Ishikawa (cell line): ENCODE data around the gene DNM2.

ENCODE experiments used
- CEBPB ChIP-seq: IDR thresholded peaks from 2 replicates; pipeline ENCODE4 v1.6.1; 2012
- CREB1 ChIP-seq: IDR thresholded peaks from 2 replicates; pipeline ENCODE4 v1.6.1; 2012; ENCODE audit warnings: low read depth
- EGR1 ChIP-seq: IDR thresholded peaks from 2 replicates; pipeline ENCODE4 v1.6.1; 2012
- EP300 ChIP-seq: IDR thresholded peaks from 2 replicates; pipeline ENCODE4 v1.6.1; 2012; ENCODE audit warnings: borderline replicate concordance
- FOXM1 ChIP-seq: IDR thresholded peaks from 2 replicates; pipeline ENCODE4 v1.6.1; 2012; ENCODE audit warnings: low read depth, borderline replicate concordance
- MAX ChIP-seq: IDR thresholded peaks from 2 replicates; pipeline ENCODE4 v1.6.1; 2012
- NFIC ChIP-seq: IDR thresholded peaks from 2 replicates; pipeline ENCODE4 v1.6.1; 2012
- RAD21 ChIP-seq: IDR thresholded peaks from 2 replicates; pipeline ENCODE4 v1.6.1; 2012; ENCODE audit warnings: low read depth
- REST ChIP-seq: IDR thresholded peaks from 2 replicates; pipeline ENCODE4 v1.6.1; 2012; ENCODE audit warnings: low read depth, mild to moderate bottlenecking
- TAF1 ChIP-seq: IDR thresholded peaks from 2 replicates; pipeline ENCODE4 v1.6.1; 2012; ENCODE audit warnings: low read depth, mild to moderate bottlenecking
- TCF12 ChIP-seq: IDR thresholded peaks from 2 replicates; pipeline ENCODE4 v1.6.1; 2012; ENCODE audit warnings: low read depth
- TEAD4 ChIP-seq: IDR thresholded peaks from 2 replicates; pipeline ENCODE4 v1.6.1; 2012
- USF1 ChIP-seq: IDR thresholded peaks from 2 replicates; pipeline ENCODE4 v1.6.1; 2012
- YY1 ChIP-seq: IDR thresholded peaks from 2 replicates; pipeline ENCODE4 v1.6.1; 2012; ENCODE audit warnings: low read depth
- ZBTB7A ChIP-seq: IDR thresholded peaks from 2 replicates; pipeline ENCODE4 v1.6.1; 2012; ENCODE audit warnings: low read depth

DNM2 gene

GRCh38 chr19:10854350-10855089 is 136.6 kb downstream of the DNM2 start:
- TF ChIP-seq REST (no peak), TAF1 (no peak), USF1 (no peak), EGR1 (no peak), TEAD4 (no peak), EP300 (no peak), NFIC (no peak), MAX (no peak), ZBTB7A (no peak), FOXM1 (no peak), CREB1 (no peak)

DNA sequence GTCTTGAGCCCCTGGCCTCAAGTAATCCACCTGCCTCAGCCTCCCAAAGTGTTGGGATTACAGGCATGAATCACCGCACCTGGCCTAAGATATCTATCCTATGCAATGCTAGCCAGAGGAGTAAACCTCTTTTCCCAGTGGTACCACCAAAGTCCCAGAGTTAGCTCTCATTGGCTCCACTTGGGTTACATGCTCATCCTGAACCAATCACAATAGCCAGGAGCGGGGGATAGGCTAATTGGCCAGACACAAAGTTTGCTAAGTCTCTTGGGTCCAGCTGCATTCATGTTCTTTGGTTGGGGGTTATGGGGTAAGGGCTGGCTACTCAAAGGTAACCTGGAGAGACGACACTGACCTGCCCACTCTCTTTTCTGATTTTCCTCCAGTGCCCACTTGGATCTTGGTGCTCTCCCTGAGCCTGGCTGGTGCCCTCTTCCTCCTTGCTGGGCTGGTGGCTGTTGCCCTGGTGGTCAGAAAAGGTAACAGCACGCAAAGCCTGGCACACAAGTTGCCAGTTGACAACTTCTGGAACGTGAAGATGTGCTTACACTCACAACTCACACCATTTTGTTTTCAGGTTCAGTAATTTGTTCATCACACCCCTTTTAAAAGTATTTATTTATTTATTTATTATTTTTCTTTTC is 138.1 kb downstream of the DNM2 start:
- peak; percentile 19; the same call in 1 of the 2 replicates for TF ChIP-seq RAD21
- TF ChIP-seq NFIC = no peak

- no peak for TF ChIP-seq FOXM1
- TF ChIP-seq ZBTB7A = peak; percentile 78; the same call in 1 of the 2 replicates
- TF ChIP-seq RAD21 = peak; percentile 36; the same call in 1 of the 2 replicates
Observed at GRCh38 chr19:10858204-10858828, 140.4 kb downstream of the DNM2 start.

DNA sequence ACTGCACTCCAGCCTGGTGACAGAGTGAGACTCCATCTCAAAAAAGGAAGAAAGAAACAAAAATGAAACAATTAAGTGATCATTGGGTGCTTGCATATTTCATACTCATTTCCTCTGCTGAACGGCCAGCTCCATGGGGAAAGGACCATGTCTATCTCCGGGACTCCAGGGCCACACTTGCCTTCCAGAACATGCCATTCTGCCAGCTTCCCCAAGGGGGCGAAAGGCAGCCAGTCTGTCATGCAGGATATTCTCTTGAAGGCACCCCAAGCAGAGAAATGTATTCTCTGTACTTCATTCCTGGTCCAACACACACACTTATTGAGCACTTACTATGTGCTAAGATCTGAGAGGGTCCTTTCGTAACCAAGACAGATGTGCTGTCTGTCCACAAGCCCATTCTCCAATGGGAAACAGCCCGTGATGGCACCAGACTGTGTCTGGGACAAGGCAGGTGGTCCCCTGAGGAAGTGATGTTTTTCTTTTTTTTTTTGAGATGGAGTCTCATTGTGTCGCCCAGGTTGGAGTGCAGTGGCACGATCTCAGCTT is 143.3 kb downstream of the DNM2 start:
- TF ChIP-seq TEAD4 (no peak), RAD21 (peak; percentile 34; the same call in 1 of the 2 replicates)

DNA sequence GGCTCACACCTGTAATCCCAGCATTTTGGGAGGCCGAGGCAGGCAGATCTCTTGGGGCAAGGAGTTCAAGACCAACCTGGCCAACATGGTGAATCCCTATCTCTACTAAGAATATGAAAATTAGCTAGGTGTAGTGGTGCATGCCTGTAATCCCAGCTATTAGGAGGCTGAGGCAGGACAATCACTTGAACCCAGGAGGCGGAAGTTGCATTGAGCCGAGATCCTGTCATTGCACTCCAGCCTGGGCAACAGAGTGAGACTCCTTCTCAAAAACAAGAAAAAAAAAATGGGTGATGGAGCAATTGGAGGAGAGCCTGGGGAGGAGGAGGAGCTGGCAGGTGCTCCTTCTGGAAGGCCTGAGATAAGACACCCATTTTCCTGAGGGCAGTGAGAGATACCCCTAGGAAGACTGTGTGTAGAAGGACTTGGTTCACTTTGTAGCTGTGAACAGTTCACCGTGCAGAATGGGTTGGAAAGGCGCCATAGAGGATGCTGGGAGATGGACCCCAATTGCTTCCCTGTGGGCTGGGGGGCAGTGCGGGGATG is 144.8 kb downstream of the DNM2 start:
- no peak for TF ChIP-seq TEAD4

DNA sequence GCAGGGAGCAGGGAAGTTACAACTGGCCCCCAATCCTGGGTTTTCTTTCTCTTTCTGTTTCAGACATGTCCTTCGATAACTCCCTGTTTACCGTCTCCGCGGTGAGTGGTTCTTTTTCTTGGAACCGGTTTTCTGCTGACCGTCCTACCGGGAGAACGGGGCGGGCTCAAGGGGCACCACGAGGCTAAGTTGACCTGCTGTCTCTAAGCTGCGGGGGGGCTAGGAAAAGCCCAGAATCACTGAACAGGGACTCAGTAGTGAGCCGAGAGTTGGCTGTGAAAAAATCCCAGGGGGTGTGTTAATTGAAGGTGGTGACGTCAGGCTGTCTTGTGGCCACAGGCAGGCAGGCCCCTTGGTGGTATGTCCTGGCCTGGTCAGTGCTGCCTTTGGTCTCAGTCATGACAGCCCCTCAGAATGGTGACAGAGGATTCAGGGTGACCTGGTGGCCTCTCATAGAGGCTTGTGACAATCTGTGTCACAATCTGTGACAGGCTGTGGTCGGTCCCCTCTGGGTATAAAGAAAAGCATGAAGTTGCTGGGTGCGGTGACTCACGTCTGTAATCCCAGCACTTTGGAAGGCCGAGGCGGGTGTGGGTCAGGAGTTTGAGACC is 145.3 kb downstream of the DNM2 start:
- no peak for TF ChIP-seq USF1
- no peak for TF ChIP-seq FOXM1
- TF ChIP-seq CEBPB = no peak
- no peak for TF ChIP-seq RAD21
- TF ChIP-seq EGR1 = no peak
- TF ChIP-seq TAF1 = no peak
- no peak for TF ChIP-seq YY1
- TF ChIP-seq EP300 = no peak
- no peak for TF ChIP-seq TEAD4
- no peak for TF ChIP-seq REST
- no peak for TF ChIP-seq CREB1
- no peak for TF ChIP-seq NFIC
- no peak for TF ChIP-seq TCF12
